H9 (cell line): Measurements from ENCODE around the gene ABHD16B. TPM values are rescaled to one million over a fixed set of nuclear protein-coding genes. Genes with fewer than 3 reads are reported as not detected.

Experiments used
- DNase-seq: peaks from one replicate; pipeline ENCODE4 v3.0.0-alpha.2; 2017
- H2AFZ ChIP-seq: one replicate; pipeline ENCODE4 v1.6.1; 2013; ENCODE audit warnings: mild to moderate bottlenecking, low read length, control low read depth, moderate library complexity
- H2AK5ac ChIP-seq: 2 replicates; pipeline ENCODE4 v1.6.1; 2013; ENCODE audit warnings: low read length, control low read depth, mixed read lengths; ENCODE audit not compliant: insufficient read length
- H2BK120ac ChIP-seq: one replicate; pipeline ENCODE4 v1.6.1; 2013; ENCODE audit warnings: low read depth, mild to moderate bottlenecking, low read length, control low read depth, inconsistent platforms; ENCODE audit not compliant: poor library complexity, severe bottlenecking
- H2BK12ac ChIP-seq: 2 replicates; pipeline ENCODE4 v1.6.1; 2013; ENCODE audit warnings: low read length, control low read depth, mixed read lengths, low read depth; ENCODE audit not compliant: insufficient read length
- H2BK15ac ChIP-seq: 2 replicates; pipeline ENCODE4 v1.6.1; 2013; ENCODE audit warnings: low read depth, low read length, control low read depth
- H2BK20ac ChIP-seq: one replicate; pipeline ENCODE4 v1.6.1; 2013; ENCODE audit warnings: low read depth, mild to moderate bottlenecking, low read length, control low read depth, inconsistent platforms; ENCODE audit not compliant: poor library complexity, severe bottlenecking
- H2BK5ac ChIP-seq: 2 replicates; pipeline ENCODE4 v1.6.1; 2013; ENCODE audit warnings: low read length, control low read depth, mixed read lengths; ENCODE audit not compliant: insufficient read length
- H3K14ac ChIP-seq: 2 replicates; pipeline ENCODE4 v1.6.1; 2013; ENCODE audit warnings: low read length, control low read depth; ENCODE audit not compliant: insufficient read depth
- H3K18ac ChIP-seq: 2 replicates; pipeline ENCODE4 v1.6.1; 2013; ENCODE audit warnings: low read depth, mild to moderate bottlenecking, mixed read lengths, low read length, control low read depth; ENCODE audit not compliant: insufficient read length
- H3K23ac ChIP-seq: 2 replicates; pipeline ENCODE4 v1.6.1; 2013; ENCODE audit warnings: low read length, control low read depth, mixed read lengths, low read depth; ENCODE audit not compliant: insufficient read length
- H3K23me2 ChIP-seq: 2 replicates; pipeline ENCODE4 v1.6.1; 2013; ENCODE audit warnings: low read depth, mild to moderate bottlenecking, mixed read lengths, low read length, control low read depth; ENCODE audit not compliant: insufficient read length, poor library complexity, severe bottlenecking
- H3K27ac ChIP-seq: 2 replicates; pipeline ENCODE4 v1.5.1; 2013; ENCODE audit warnings: low read length, control low read depth, mixed read lengths, low read depth; ENCODE audit not compliant: insufficient read length
- H3K27me3 ChIP-seq: 2 replicates; pipeline ENCODE4 v1.6.1; 2013; ENCODE audit warnings: low read length, control low read depth, inconsistent platforms; ENCODE audit not compliant: insufficient read depth
- H3K4ac ChIP-seq: 2 replicates; pipeline ENCODE4 v1.6.1; 2013; ENCODE audit warnings: low read depth, mild to moderate bottlenecking, control low read depth, inconsistent platforms, low read length, moderate library complexity
- H3K4me1 ChIP-seq: 2 replicates; pipeline ENCODE4 v1.6.1; 2013; ENCODE audit warnings: low read length, control low read depth, inconsistent platforms; ENCODE audit not compliant: insufficient read depth
- H3K4me2 ChIP-seq: 2 replicates; pipeline ENCODE4 v1.6.1; 2013; ENCODE audit warnings: low read length, control low read depth, mixed read lengths; ENCODE audit not compliant: insufficient read length, insufficient read depth
- H3K56ac ChIP-seq: 2 replicates; pipeline ENCODE4 v1.6.1; 2013; ENCODE audit warnings: low read depth, mild to moderate bottlenecking, mixed read lengths, low read length, control low read depth; ENCODE audit not compliant: insufficient read length
- H3K79me1 ChIP-seq: 2 replicates; pipeline ENCODE4 v1.6.1; 2013; ENCODE audit warnings: low read depth, mild to moderate bottlenecking, moderate library complexity, low read length, control low read depth, inconsistent platforms; ENCODE audit not compliant: insufficient read depth, poor library complexity, severe bottlenecking
- H3K79me2 ChIP-seq: 2 replicates; pipeline ENCODE4 v1.6.1; 2013; ENCODE audit warnings: low read length, control low read depth, inconsistent platforms; ENCODE audit not compliant: insufficient read depth
- H3K9ac ChIP-seq: 2 replicates; pipeline ENCODE4 v1.6.1; 2013; ENCODE audit warnings: low read length, control low read depth, mixed read lengths; ENCODE audit not compliant: insufficient read length; ENCODE audit errors: extremely low read depth
- H3K9me3 ChIP-seq: one replicate; pipeline ENCODE4 v1.6.1; 2013; ENCODE audit warnings: low read depth, low read length, inconsistent platforms; ENCODE audit not compliant: control insufficient read depth
- H3T11ph ChIP-seq: one replicate; pipeline ENCODE4 v1.6.1; 2013; ENCODE audit warnings: mild to moderate bottlenecking, low read length, control low read depth, inconsistent platforms
- H4K20me1 ChIP-seq: one replicate; pipeline ENCODE4 v1.6.1; 2013; ENCODE audit not compliant: control insufficient read depth, insufficient read length, insufficient read depth
- H4K5ac ChIP-seq: 2 replicates; pipeline ENCODE4 v1.6.1; 2013; ENCODE audit warnings: low read depth, mild to moderate bottlenecking, mixed read lengths, low read length, control low read depth; ENCODE audit not compliant: insufficient read length
- H4K8ac ChIP-seq: replicated peaks from 2 replicates; pipeline ENCODE4 v1.6.1; 2013; ENCODE audit warnings: low read length, control low read depth, mixed read lengths, low read depth; ENCODE audit not compliant: insufficient read length
- H4K91ac ChIP-seq: 2 replicates; pipeline ENCODE4 v1.6.1; 2013; ENCODE audit warnings: low read depth, mild to moderate bottlenecking, moderate library complexity, mixed read lengths, low read length, control low read depth; ENCODE audit not compliant: insufficient read length
- H3K27ac Mint-ChIP-seq, 3 experiments: 2 replicates in 2 of 3; 3 replicates in 1 of 3; pipeline ENCODE4 v1.8.0; 2020 to 2021; ENCODE audit warnings: mixed read lengths in 3 of 3, mild to moderate bottlenecking in 1 of 3, moderate library complexity in 1 of 3
- H3K27me3 Mint-ChIP-seq: 2 replicates; pipeline ENCODE4 v1.8.0; 2021; ENCODE audit warnings: low read depth, mild to moderate bottlenecking, moderate library complexity, mixed read lengths
- H3K36me3 Mint-ChIP-seq, 3 experiments: 2 replicates in 2 of 3; 3 replicates in 1 of 3; pipeline ENCODE4 v1.8.0; 2020 to 2021; ENCODE audit warnings: low read depth in 3 of 3, mixed read lengths in 3 of 3; ENCODE audit not compliant: insufficient read depth in 1 of 3
- H3K4me1 Mint-ChIP-seq, 2 experiments: 2 replicates each; pipeline ENCODE4 v1.8.0; 2020; ENCODE audit warnings: mixed read lengths in 2 of 2
- H3K4me3 Mint-ChIP-seq, 2 experiments: 2 replicates in 1 of 2; 3 replicates in 1 of 2; pipeline ENCODE4 v1.8.0; 2020 to 2021; ENCODE audit warnings: mild to moderate bottlenecking in 2 of 2, mixed read lengths in 2 of 2, moderate library complexity in 1 of 2
- H3K9me3 Mint-ChIP-seq, 2 experiments: 2 replicates in 1 of 2; 3 replicates in 1 of 2; pipeline ENCODE4 v1.8.0; 2020; ENCODE audit warnings: mild to moderate bottlenecking in 2 of 2, mixed read lengths in 2 of 2, moderate library complexity in 1 of 2
- CTCF ChIP-seq: fragments of 200-600 bp; sonication (generic); conservative IDR thresholded peaks from 3 replicates; pipeline ENCODE4 v1.8.0; 2021; ENCODE audit warnings: antibody characterized with exemption, mild to moderate bottlenecking
- WGBS: extraction: QIAGEN DNeasy Blood & Tissue Kit; methylation state at CpG from one replicate; pipeline ENCODE4 v1.1.7; 2013; ENCODE audit warnings: missing lambda C conversion rate, low lambda C conversion rate, mixed read lengths; ENCODE audit not compliant: insufficient read length; ENCODE audit errors: extremely low coverage; 5-methylcytosine and 5-hydroxymethylcytosine counted together
- total RNA-seq: library from RNA; stranded (reverse); gene quantifications from 2 replicates; pipeline ENCODE4 v1.2.1, GENCODE V29; 2021

The ABHD16B gene
- total RNA-seq, 1 experiment from 2014 or later = not detected

- Histone ChIP-seq H3K56ac (no peak overlapping the region), H3K4me1 (0 out of 2 replicates have a peak, but pooled peaks cover 2% of the 10 kb centered on the region), H3K27ac (no peak overlapping the region), H4K8ac (no peak overlapping the region), H3K14ac (no peak overlapping the region), H2AFZ (no peak overlapping the region), H4K5ac (no peak overlapping the region), H3K18ac (no peak overlapping the region), H3K23me2 (no peaks in the 10 kb centered on the region), H2BK5ac (no peak overlapping the region), H3K4ac (no peak overlapping the region), H3K79me1 (peaks cover 4% of the 10 kb centered on the region), H3K79me2 (peaks cover 13% of the 10 kb centered on the region; the same call in 1 of the 2 replicates), H4K91ac (no peak overlapping the region), H3K4me2 (no peak overlapping the region), H2AK5ac (no peak overlapping the region), H4K20me1 (no peaks in the 10 kb centered on the region), H3K23ac (no peak overlapping the region), H3K27me3 (no peaks in the 10 kb centered on the region), H3K9me3 (no peaks in the 10 kb centered on the region), H3T11ph (no peak overlapping the region), H2BK15ac (no peak overlapping the region), H3K9ac (no peak overlapping the region), H2BK12ac (no peak overlapping the region), H2BK120ac (no peak overlapping the region), H2BK20ac (no peak overlapping the region)
- no peak overlapping the region for H3K4me3 Mint-ChIP-seq
- DNase-seq = no peak
- no peaks in the 10 kb centered on the region for H3K27me3 Mint-ChIP-seq
- H3K36me3 Mint-ChIP-seq = peaks cover 0 to 5% (median 2%) of the 10 kb centered on the region in 3 experiments; a peak in 4 of 7 replicates
- TF ChIP-seq CTCF = no peak
- no CpG with 5 or more reads among the region's 3 CpGs for whole genome bisulfite sequencing
- H3K27ac Mint-ChIP-seq = no peak overlapping the region
- peaks cover 12 to 15% of the 10 kb centered on the region in 2 experiments for H3K4me1 Mint-ChIP-seq
- no peaks in the 10 kb centered on the region for H3K9me3 Mint-ChIP-seq
These were observed 39.1 kb downstream of the ABHD16B start for GRCh38 chr20:63900413-63900812.
